Stimulated activated CD8-positive, alpha-beta memory T cell treated with anti-CD3 and anti-CD28 coated beads, Interleukin-12 subunit alpha, Interleukin-12 subunit beta, amount 100 ng/mL, for 1 hour (primary cell): ENCODE data around the gene RMI2.

Experiments
- DNase-seq: peaks from one replicate; pipeline ENCODE4 v3.0.0-alpha.2; 2020; ENCODE audit warnings: low read depth

Gene RMI2

GRCh38 chr16:11309895-11310633 is 35.2 kb upstream of the RMI2 start:
- DNase-seq: no peak

GRCh38 chr16:11310634-11310977 is 34.7 kb upstream of the RMI2 start:
- no peak for DNase-seq

GRCh38 chr16:11310997-11311561 is 34.2 kb upstream of the RMI2 start:
- no peak for DNase-seq

DNA sequence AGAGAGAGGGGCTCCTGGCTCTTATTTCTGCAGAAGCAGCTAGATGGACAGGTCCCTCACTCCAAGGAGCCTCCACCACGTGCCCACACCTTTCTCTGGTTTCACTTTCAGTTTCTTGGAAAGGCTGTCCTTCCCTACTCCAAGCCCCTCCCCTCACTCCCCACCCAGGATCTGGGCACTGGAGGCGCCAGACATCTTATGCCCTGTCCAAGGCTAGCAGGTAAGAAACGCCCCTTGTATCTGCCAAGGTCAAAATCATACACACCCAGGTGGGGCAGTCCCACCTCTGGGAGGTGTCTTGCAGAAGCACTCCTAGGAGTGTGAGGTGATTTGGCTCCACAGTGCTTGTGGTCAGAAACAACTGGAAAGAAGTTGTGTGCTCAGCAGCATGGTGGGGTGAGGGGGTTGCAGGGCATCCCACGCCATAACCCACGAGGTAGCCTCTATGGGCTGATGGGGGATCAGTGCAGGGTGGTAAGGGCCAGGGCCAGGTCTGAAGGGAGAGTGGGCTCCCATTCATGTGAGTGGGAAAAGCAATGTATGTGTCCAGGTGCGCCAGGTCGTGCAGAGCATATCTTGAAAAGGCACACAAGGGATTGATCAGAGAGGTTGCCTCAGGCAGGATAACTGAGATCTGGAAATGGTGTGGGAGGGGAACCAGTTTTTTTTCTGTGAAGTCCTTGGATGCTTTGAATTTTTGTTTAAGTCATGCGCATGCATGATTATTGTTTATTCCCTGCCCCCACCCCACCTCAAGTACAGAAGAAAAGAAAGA is 32.4 kb upstream of the RMI2 start:
- no peak for DNase-seq

DNA sequence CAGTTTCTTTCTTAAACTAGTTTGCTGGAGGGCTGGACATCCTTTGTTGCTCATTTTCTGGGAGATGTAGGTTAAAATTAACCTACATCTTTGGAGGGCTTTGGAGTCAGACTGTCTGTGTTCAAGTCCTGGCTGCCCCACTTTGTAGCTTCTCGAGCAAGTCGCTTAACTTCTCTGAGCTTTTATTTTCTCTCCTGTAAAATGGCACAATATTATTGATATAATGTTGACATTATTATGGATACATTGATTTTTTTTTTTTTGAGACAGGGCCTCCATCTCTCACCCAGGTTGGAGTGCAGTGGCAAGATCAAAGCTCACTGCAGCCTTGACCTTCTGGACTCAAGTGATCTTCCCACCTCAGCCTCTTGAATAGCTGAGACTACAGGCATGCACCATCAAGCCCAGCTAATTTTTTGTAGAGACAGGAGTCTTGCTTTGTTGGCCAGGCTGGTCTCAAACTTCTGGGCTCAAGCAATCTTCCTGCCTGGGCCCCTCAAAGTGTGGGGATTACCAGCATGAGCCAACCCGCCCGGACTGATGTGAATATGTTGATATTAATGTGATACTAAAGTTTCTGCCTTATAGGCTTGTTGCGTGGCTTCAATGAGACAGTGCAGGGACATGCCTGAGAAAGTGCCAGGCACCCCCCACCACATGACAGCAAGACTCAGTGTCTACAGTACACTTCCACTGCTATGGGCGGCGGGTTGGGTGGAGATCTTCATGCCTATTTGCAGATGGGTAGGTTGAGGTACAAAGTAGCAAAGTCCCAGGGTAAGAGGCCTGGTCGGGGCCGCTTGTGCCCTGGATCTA is 31.6 kb upstream of the RMI2 start:
- no peak for DNase-seq

GRCh38 chr16:11314309-11314894 is 30.9 kb upstream of the RMI2 start:
- no peak for DNase-seq

GRCh38 chr16:11315510-11315909 is 29.7 kb upstream of the RMI2 start:
- no peak for DNase-seq

DNA sequence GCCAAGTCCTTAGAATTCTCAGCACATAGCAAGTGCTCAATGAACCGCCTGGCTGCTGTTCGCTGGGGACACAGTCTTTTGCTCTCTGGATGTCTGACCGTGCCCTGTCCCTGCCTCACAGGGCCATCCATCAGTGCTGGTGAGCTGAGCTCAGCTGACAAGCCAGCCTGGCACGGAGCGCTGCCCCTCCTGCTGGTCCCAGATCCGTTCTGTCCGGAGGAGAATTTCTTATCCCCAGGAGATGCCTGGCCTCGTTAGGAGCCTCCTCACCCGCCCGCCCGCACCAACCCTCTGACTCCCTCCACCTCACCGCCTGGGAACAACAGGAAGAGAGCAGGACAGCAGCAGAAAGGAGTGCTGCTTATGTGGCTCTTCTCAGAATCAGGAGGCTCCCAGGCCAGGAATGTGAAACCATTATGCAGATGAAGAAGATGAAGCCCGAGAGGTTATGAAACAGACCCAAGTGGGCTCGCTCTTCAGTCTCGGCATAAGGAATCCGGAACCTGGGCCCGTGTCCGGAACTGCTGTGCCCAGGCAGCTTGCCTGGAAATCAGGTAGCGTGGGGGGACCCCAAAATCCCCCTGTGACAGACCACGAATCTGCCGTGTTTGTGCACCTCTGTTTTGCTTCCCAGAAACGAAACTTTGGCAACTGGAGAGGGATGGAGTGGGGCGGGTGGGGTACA is 28.8 kb upstream of the RMI2 start:
- DNase-seq: no peak

DNA sequence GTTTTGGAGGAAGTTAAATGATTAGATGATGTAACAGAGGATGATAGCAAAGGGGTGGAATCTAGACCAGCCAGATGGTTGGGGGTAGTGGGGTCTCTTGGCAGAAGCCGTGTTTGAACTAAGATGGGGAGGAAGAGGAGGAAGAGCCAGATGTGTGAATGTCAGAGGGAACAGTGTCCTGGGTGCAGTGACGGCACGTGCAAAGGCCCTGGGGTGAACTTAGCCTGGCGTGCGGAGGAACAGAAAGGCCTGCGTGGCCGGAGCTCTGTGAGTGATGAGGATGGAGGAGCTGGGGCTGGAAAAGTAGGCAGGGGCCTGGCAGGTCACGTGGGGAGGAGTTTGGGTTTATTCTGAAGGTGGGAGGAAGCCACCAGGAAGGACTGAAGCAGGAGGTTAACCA is 26.4 kb upstream of the RMI2 start:
- no peak for DNase-seq

DNA sequence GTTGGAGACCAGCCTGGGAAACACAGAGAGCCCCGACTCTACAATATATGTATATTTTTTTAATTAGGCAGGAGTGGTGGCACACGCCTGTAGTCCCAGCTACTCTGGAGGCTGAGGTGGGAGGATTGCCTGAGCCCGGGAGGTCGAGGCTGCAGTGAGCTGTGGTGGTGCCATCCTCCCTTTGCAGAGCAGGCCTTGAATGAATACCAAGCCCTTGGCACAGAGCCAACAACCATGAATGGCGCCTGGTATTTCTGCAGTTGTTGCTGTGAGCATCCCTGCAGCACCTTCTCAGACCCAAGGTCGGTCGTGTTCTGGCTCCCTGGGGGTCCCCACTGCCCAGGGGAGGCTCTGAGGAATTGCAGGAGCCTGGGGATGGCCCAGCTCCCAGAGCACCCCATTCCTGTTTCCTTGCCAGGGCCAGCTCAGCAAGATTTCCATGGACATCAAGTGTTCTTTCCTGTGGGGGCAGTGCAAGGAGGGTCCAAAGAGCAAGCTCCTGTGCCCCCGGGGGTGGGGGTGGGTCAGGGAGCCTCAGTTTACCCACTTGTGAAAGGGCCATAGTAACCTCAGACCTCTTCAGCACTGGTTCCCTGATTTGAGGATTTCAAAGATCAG is 25.6 kb upstream of the RMI2 start:
- no peak for DNase-seq

- DNase-seq: no peak
These were observed 25.1 kb upstream of the RMI2 start for GRCh38 chr16:11320170-11320569.

GRCh38 chr16:11321662-11322061 is 23.6 kb upstream of the RMI2 start:
- no peak for DNase-seq

DNA sequence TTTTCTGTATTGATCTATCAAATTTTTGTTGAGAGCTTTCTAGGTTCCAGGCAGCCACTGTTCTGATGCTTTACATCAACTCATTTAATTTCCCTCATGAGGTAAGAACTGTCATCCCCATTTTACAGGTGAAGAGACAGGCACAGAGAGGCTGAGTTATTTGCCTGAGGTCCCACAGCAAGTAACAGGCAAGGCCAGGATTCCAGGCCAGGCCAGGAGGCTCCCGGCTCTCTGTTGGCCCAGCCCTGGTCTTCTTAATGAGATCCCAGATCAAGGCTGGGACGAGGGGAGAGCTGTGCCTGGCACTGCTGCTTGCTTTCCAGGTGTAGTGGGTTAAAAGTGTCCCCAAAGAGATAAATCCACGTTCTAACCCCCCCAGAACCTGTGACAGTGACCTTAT is 22.4 kb upstream of the RMI2 start:
- DNase-seq: no peak

- DNase-seq: no peak
These were observed 21.5 kb upstream of the RMI2 start for GRCh38 chr16:11323551-11324336.

DNA sequence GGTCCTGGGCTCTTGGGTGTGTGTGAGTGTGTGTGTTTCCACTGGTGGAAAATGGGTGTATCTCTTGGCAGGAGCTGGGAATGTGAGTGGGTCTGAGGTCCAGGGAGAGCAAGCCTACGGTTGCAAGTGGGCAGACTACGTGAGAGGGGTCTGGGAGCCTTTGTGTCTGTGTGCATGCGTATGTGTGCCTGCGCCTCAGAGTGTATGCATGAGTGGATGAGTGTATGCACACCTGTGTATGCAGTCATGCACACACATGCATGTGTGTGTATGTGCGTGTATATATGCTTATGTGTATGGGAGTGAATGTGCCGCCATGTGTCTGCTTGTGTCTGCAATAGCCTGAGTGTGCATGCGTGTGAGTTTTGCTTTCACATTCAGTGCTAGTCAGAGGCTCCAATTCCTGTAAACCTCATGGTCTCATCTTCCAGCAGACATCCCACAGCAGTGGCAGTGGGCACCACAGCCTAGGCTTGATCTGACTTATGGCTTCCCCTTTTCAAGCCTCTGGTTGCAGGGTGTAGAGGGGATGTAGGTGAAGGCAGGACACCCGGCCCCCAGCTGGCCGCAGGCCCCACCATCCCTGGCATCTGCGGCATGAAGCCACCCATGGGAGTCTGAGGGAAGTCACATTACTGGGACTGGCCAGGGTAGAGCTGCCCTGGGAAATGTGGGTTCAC is 19.7 kb upstream of the RMI2 start:
- DNase-seq: no peak

DNA sequence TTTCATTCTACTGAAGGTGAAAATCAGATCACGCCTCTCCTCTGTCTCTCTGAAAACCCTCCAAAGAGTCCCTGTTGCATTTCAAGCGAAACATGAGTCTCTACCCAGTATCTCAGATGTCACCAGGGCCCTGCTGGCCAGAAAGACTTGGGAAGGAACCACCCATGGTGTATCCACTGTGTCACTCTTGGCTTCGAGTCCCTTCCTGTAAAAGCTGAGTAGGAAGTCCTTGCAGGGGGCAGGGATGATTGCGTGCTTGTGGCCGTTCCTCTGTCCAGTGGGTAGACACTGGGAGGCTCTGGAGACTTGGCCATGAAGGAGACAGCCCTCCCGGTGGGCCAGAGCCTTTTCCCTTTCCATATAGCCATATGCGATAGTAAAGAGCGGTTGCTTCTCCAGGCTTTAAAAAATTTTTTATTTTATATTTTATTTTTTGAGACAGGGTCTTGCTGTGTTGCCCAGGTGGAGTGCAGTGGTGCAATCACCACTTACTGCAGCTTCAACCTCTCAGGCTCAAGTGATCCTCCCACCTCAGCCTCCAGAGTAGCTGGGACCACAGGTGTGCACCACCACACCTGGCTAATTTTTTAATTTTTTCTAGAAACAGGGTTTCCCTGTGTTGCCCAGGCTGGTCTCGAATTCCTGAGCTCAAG is 19.0 kb upstream of the RMI2 start:
- no peak for DNase-seq

- no peak for DNase-seq
These were observed 18.5 kb upstream of the RMI2 start for GRCh38 chr16:11326737-11327276.

GRCh38 chr16:11327277-11328171 is 17.7 kb upstream of the RMI2 start:
- no peak for DNase-seq
